ENCODE data around the gene RIMKLB.

- TF ChIP-seq EP300 (IDR thresholded peaks at IDR 0.05; ENCODE audit: borderline replicate concordance in 1 of 2, control insufficient read depth in 1 of 2, low read depth in 2 of 2, low read length in 2 of 2) (no peak), SUZ12 (IDR thresholded peaks at IDR 0.05; ENCODE audit: unreplicated experiment) (no peak), CTCF (IDR thresholded peaks at IDR 0.05 in 2 of 3, conservative IDR thresholded peaks at IDR 0.05 in 1 of 3; ENCODE audit: control insufficient read depth in 2 of 3, extremely low read depth in 1 of 3, insufficient read depth in 1 of 3, low read depth in 3 of 3, low read length in 3 of 3) (no peak), ZNF274 (IDR thresholded peaks at IDR 0.05; ENCODE audit: insufficient read depth, insufficient read length) (no peak), POLR2A (IDR thresholded peaks at IDR 0.05; ENCODE audit: low read depth, low read length) (no peak), ZBTB33 (IDR thresholded peaks at IDR 0.05) (no peak), JUND (IDR thresholded peaks at IDR 0.05; ENCODE audit: low read depth, low read length) (no peak), CREB1 (IDR thresholded peaks at IDR 0.05; ENCODE audit: low read depth) (no peak)
Observed at GRCh38 chr12:8813572-8814357, 116.0 kb downstream of the RIMKLB start.
